Activated CD4-positive, CD25-positive, alpha-beta regulatory T cell (primary cell): ENCODE results near the gene PTPRF.
"Not testable (repeated sequence)": the region's sequence is repeated elsewhere in the genome, so short reads cannot be mapped to it uniquely, and the experiment has no call there.

Source experiments
- DNase-seq, 4 experiments: peaks; one replicate each; lab custom pipeline; 2025; lab: John Stamatoyannopoulos, UW

Gene PTPRF

GRCh38 chr1:43538143-43538487 lies 7.4 kb downstream of the PTPRF start:
- DNase-seq: no peak

GRCh38 chr1:43538969-43539368 lies 8.3 kb downstream of the PTPRF start:
- no peak for DNase-seq

GRCh38 chr1:43539726-43540434 lies 9.2 kb downstream of the PTPRF start:
- no peak for DNase-seq

GRCh38 chr1:43540653-43541071 lies 10.0 kb downstream of the PTPRF start:
- DNase-seq: no peak

- DNase-seq: no peak
Measured at GRCh38 chr1:43541141-43541540, 10.5 kb downstream of the PTPRF start.

- no peak for DNase-seq
Measured at GRCh38 chr1:43541721-43542401, 11.2 kb downstream of the PTPRF start.

GRCh38 chr1:43542527-43543458 lies 12.1 kb downstream of the PTPRF start:
- no peak for DNase-seq

- no peak for DNase-seq
Measured at GRCh38 chr1:43543567-43543966, 12.9 kb downstream of the PTPRF start.

- no peak for DNase-seq
Measured at GRCh38 chr1:43545339-43545694, 14.6 kb downstream of the PTPRF start.

- DNase-seq: no peak
Measured at GRCh38 chr1:43545695-43546387, 15.2 kb downstream of the PTPRF start.

GRCh38 chr1:43546388-43547100 lies 15.9 kb downstream of the PTPRF start:
- no peak for DNase-seq

- no peak for DNase-seq
Measured at GRCh38 chr1:43547538-43548072, 16.9 kb downstream of the PTPRF start.

- no peak for DNase-seq
Measured at GRCh38 chr1:43548285-43549271, 17.9 kb downstream of the PTPRF start.

- DNase-seq: not testable (repeated sequence)
Measured at GRCh38 chr1:43549394-43549793, 18.7 kb downstream of the PTPRF start.

GRCh38 chr1:43549921-43550597 lies 19.4 kb downstream of the PTPRF start:
- DNase-seq: no peak

- no peak for DNase-seq
Measured at GRCh38 chr1:43550598-43551246, 20.0 kb downstream of the PTPRF start.

- DNase-seq: no peak
Measured at GRCh38 chr1:43551396-43551888, 20.8 kb downstream of the PTPRF start.

- no peak for DNase-seq
Measured at GRCh38 chr1:43552059-43552742, 21.5 kb downstream of the PTPRF start.
